HEK293 (cell line): Measurements from ENCODE around the gene EPHA6.

ENCODE experiments used
- CTCF ChIA-PET: fragments of 350-600 bp; formaldehyde crosslinking; extraction: SDS; loops from one replicate; lab custom pipeline; 2021; ENCODE audit warnings: antibody characterized with exemption; lab: Yijun Ruan, JAX
- POLR2A ChIA-PET: fragments of 300-600 bp; formaldehyde crosslinking; extraction: SDS; loops from one replicate; lab custom pipeline; 2020; ENCODE audit warnings: antibody characterized with exemption, inconsistent platforms; lab: Yijun Ruan, JAX
- H3K27ac ChIP-seq: fragments of 200-500 bp; sonication (Bioruptor generic); 2 replicates; pipeline ENCODE4 v1.5.1; 2014; ENCODE audit warnings: low read depth, low read length, control low read depth, inconsistent platforms; ENCODE audit errors: extremely low read depth
- H3K36me3 ChIP-seq, 2 experiments: fragments of 200-500 bp in 1 of 2; sonication (Bioruptor generic) in 1 of 2; 1 replicate in 1 of 2; 2 replicates in 1 of 2; pipeline ENCODE4 v1.5.1; 2014 to 2017; ENCODE audit warnings: inconsistent platforms in 2 of 2, low read length in 2 of 2; ENCODE audit not compliant: control insufficient read depth in 2 of 2, insufficient read depth in 1 of 2
- H3K4me1 ChIP-seq: fragments of 200-500 bp; sonication (Bioruptor generic); 2 replicates; pipeline ENCODE4 v1.5.1; 2014; ENCODE audit warnings: mild to moderate bottlenecking, low read length, inconsistent platforms; ENCODE audit not compliant: control insufficient read depth, insufficient read depth
- H3K4me3 ChIP-seq: 2 replicates; pipeline ENCODE4 v1.5.1; 2011; ENCODE audit warnings: low read depth, mild to moderate bottlenecking, control low read depth, low read length, moderate library complexity
- H3K9me3 ChIP-seq: fragments of 200-500 bp; sonication (Bioruptor generic); 2 replicates; pipeline ENCODE4 v1.5.1; 2014; ENCODE audit warnings: low read depth, low read length, inconsistent platforms; ENCODE audit not compliant: control insufficient read depth, insufficient read depth
- ATF2 ChIP-seq: fragments of 450-650 bp; formaldehyde crosslinking; IDR thresholded peaks from 2 replicates; pipeline ENCODE4 v1.5.1; 2016; ENCODE audit warnings: missing biosample characterization, missing genetic modification characterization, low read depth
- BCL11B ChIP-seq: fragments of 450-650 bp; formaldehyde crosslinking; IDR thresholded peaks from 2 replicates; pipeline ENCODE4 v1.5.1; 2016; ENCODE audit warnings: low read depth, missing biosample characterization, missing genetic modification characterization
- GLI4 ChIP-seq: fragments of 450-650 bp; formaldehyde crosslinking; IDR thresholded peaks from 2 replicates; pipeline ENCODE4 v1.5.1; 2016; ENCODE audit warnings: missing biosample characterization, missing genetic modification characterization
- PRDM4 ChIP-seq: fragments of 450-650 bp; formaldehyde crosslinking; IDR thresholded peaks from 2 replicates; pipeline ENCODE4 v1.5.1; 2017; ENCODE audit warnings: missing biosample characterization, missing genetic modification characterization
- RBAK ChIP-seq: fragments of 450-650 bp; formaldehyde crosslinking; IDR thresholded peaks from 2 replicates; pipeline ENCODE4 v1.5.1; 2016; ENCODE audit warnings: missing biosample characterization, missing genetic modification characterization
- REPIN1 ChIP-seq: fragments of 450-650 bp; formaldehyde crosslinking; IDR thresholded peaks from 2 replicates; pipeline ENCODE4 v1.5.1; 2017; ENCODE audit warnings: missing biosample characterization, missing genetic modification characterization, low read depth
- WT1 ChIP-seq: fragments of 450-650 bp; formaldehyde crosslinking; IDR thresholded peaks from 2 replicates; pipeline ENCODE4 v1.5.1; 2016; ENCODE audit warnings: missing biosample characterization, missing genetic modification characterization
- YY2 ChIP-seq: fragments of 450-650 bp; formaldehyde crosslinking; IDR thresholded peaks from 2 replicates; pipeline ENCODE4 v1.5.1; 2016; ENCODE audit warnings: missing biosample characterization, missing genetic modification characterization
- ZIC2 ChIP-seq: fragments of 450-650 bp; formaldehyde crosslinking; IDR thresholded peaks from 2 replicates; pipeline ENCODE4 v1.5.1; 2016; ENCODE audit warnings: missing biosample characterization, missing genetic modification characterization
- ZNF211 ChIP-seq: fragments of 450-650 bp; formaldehyde crosslinking; IDR thresholded peaks from 2 replicates; pipeline ENCODE4 v1.5.1; 2016; ENCODE audit warnings: low read depth, missing biosample characterization, missing genetic modification characterization
- ZNF221 ChIP-seq: fragments of 450-650 bp; formaldehyde crosslinking; IDR thresholded peaks from 2 replicates; pipeline ENCODE4 v1.5.1; 2017; ENCODE audit warnings: missing biosample characterization, missing genetic modification characterization, borderline replicate concordance
- ZNF302 ChIP-seq: fragments of 450-650 bp; formaldehyde crosslinking; IDR thresholded peaks from 2 replicates; pipeline ENCODE4 v1.5.1; 2016; ENCODE audit warnings: missing biosample characterization, missing genetic modification characterization, low read depth
- ZNF416 ChIP-seq: fragments of 450-650 bp; formaldehyde crosslinking; IDR thresholded peaks from 2 replicates; pipeline ENCODE4 v1.5.1; 2016; ENCODE audit warnings: missing biosample characterization, missing genetic modification characterization
- TF ChIP-seq, protein P1 (sequence below): fragments of 450-650 bp; formaldehyde crosslinking; IDR thresholded peaks from 2 replicates; pipeline ENCODE4 v1.5.1; 2017; ENCODE audit warnings: missing biosample characterization, missing genetic modification characterization
- TF ChIP-seq, protein P2 (sequence below): fragments of 450-650 bp; formaldehyde crosslinking; IDR thresholded peaks from 2 replicates; pipeline ENCODE4; 2016; ENCODE audit warnings: missing biosample characterization, missing genetic modification characterization
- TF ChIP-seq, protein P3 (sequence below): fragments of 450-650 bp; formaldehyde crosslinking; IDR thresholded peaks from 2 replicates; pipeline ENCODE4 v1.5.1; 2016; ENCODE audit warnings: missing biosample characterization, missing genetic modification characterization
- TF ChIP-seq, protein P4 (sequence below): fragments of 450-650 bp; formaldehyde crosslinking; IDR thresholded peaks from 2 replicates; pipeline ENCODE4 v1.5.1; 2016; ENCODE audit warnings: missing biosample characterization, missing genetic modification characterization
- TF ChIP-seq, protein P5 (sequence below): sonication (generic); formaldehyde crosslinking; IDR thresholded peaks from 2 replicates; pipeline ENCODE4 v1.8.1; 2022; ENCODE audit warnings: mild to moderate bottlenecking, moderate library complexity, missing genetic modification reagents
- TF ChIP-seq, protein P6 (sequence below): fragments of 450-650 bp; formaldehyde crosslinking; IDR thresholded peaks from 2 replicates; pipeline ENCODE4 v1.5.1; 2016; ENCODE audit warnings: missing biosample characterization, missing genetic modification characterization

EPHA6 gene

DNA sequence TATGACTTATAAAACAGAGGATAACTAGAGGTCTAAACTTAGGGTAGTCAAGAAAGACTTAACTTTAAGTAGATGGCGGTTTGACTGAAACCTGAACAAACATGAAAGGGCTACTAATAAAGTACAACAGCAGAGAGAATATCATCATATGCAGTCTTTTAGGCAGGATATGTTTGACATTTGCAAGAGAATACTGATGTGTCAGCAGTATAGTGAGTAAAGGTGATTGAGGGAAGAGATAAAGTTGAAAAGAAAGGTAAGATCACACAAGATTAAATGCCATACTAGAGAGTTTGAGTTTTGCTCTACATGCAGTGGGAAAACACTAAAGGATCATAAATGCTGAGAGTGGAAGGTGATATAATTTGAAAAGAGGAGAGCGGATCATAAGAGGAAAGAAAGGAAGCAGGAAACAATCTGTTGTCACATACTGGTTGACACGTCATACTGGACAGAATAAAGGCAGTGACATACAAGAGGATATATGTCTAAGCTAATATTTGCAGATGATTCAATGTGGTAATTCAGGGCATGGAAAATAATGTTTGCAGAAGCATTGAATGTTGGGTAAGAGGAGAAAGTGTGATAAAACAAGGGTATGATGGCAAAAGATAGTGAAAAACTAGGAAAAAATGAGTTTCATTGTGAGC, 223.0 kb downstream of the EPHA6 start:
- ChIA-PET CTCF (no interaction called here), POLR2A (no interaction called here)
- Histone ChIP-seq H3K4me3 (no peak overlapping the region), H3K36me3 (no peaks in the 10 kb centered on the region), H3K4me1 (no peaks in the 10 kb centered on the region), H3K27ac (no peak overlapping the region), H3K9me3 (no peaks in the 10 kb centered on the region)
- TF ChIP-seq ZNF416: no peak
- TF ChIP-seq, protein P1, sequence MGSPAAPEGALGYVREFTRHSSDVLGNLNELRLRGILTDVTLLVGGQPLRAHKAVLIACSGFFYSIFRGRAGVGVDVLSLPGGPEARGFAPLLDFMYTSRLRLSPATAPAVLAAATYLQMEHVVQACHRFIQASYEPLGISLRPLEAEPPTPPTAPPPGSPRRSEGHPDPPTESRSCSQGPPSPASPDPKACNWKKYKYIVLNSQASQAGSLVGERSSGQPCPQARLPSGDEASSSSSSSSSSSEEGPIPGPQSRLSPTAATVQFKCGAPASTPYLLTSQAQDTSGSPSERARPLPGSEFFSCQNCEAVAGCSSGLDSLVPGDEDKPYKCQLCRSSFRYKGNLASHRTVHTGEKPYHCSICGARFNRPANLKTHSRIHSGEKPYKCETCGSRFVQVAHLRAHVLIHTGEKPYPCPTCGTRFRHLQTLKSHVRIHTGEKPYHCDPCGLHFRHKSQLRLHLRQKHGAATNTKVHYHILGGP (tag by site-specific recombination): no peak
- no peak for TF ChIP-seq REPIN1 (tag by site-specific recombination)
- no peak for TF ChIP-seq GLI4 (tag by site-specific recombination)
- TF ChIP-seq, protein P2, sequence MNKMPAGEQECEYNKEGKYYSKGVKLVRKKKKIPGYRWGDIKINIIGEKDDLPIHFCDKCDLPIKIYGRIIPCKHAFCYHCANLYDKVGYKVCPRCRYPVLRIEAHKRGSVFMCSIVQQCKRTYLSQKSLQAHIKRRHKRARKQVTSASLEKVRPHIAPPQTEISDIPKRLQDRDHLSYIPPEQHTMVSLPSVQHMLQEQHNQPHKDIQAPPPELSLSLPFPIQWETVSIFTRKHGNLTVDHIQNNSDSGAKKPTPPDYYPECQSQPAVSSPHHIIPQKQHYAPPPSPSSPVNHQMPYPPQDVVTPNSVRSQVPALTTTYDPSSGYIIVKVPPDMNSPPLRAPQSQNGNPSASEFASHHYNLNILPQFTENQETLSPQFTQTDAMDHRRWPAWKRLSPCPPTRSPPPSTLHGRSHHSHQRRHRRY (tag by site-specific recombination): no peak
- TF ChIP-seq RBAK: no peak
- no peak for TF ChIP-seq ZNF221 (tag by site-specific recombination)
- TF ChIP-seq ZNF211: no peak
- no peak for TF ChIP-seq ZIC2 (tag by site-specific recombination)
- no peak for TF ChIP-seq ATF2
- TF ChIP-seq ZNF302 (tag by site-specific recombination): no peak
- no peak for TF ChIP-seq BCL11B
- no peak for TF ChIP-seq WT1 (tag by site-specific recombination)
- TF ChIP-seq, protein P3, sequence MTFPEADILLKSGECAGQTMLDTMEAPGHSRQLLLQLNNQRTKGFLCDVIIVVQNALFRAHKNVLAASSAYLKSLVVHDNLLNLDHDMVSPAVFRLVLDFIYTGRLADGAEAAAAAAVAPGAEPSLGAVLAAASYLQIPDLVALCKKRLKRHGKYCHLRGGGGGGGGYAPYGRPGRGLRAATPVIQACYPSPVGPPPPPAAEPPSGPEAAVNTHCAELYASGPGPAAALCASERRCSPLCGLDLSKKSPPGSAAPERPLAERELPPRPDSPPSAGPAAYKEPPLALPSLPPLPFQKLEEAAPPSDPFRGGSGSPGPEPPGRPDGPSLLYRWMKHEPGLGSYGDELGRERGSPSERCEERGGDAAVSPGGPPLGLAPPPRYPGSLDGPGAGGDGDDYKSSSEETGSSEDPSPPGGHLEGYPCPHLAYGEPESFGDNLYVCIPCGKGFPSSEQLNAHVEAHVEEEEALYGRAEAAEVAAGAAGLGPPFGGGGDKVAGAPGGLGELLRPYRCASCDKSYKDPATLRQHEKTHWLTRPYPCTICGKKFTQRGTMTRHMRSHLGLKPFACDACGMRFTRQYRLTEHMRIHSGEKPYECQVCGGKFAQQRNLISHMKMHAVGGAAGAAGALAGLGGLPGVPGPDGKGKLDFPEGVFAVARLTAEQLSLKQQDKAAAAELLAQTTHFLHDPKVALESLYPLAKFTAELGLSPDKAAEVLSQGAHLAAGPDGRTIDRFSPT (tag by site-specific recombination): no peak

GRCh38 chr3:97043411-97043810, 229.0 kb downstream of the EPHA6 start:
- H3K9me3 ChIP-seq: no peaks in the 10 kb centered on the region
- TF ChIP-seq, protein P4, sequence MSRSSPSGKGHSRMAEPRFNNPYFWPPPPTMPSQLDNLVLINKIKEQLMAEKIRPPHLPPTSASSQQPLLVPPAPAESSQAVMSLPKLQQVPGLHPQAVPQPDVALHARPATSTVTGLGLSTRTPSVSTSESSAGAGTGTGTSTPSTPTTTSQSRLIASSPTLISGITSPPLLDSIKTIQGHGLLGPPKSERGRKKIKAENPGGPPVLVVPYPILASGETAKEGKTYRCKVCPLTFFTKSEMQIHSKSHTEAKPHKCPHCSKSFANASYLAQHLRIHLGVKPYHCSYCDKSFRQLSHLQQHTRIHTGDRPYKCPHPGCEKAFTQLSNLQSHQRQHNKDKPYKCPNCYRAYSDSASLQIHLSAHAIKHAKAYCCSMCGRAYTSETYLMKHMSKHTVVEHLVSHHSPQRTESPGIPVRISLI: no peak
- TF ChIP-seq, protein P5, sequence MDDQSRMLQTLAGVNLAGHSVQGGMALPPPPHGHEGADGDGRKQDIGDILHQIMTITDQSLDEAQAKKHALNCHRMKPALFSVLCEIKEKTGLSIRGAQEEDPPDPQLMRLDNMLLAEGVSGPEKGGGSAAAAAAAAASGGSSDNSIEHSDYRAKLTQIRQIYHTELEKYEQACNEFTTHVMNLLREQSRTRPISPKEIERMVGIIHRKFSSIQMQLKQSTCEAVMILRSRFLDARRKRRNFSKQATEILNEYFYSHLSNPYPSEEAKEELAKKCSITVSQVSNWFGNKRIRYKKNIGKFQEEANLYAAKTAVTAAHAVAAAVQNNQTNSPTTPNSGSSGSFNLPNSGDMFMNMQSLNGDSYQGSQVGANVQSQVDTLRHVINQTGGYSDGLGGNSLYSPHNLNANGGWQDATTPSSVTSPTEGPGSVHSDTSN: no peak
- no peak for TF ChIP-seq YY2 (tag by site-specific recombination)
- TF ChIP-seq, protein P6, sequence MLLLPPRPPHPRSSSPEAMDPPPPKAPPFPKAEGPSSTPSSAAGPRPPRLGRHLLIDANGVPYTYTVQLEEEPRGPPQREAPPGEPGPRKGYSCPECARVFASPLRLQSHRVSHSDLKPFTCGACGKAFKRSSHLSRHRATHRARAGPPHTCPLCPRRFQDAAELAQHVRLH (tag by site-specific recombination): no peak
- TF ChIP-seq RBAK: no peak
- no peak for TF ChIP-seq PRDM4 (tag by site-specific recombination)
- TF ChIP-seq, all 188 proteins: peak for 0
- no peak overlapping the region for H3K4me3 ChIP-seq
- ChIA-PET CTCF (no interaction called here), POLR2A (no interaction called here)
- no peaks in the 10 kb centered on the region for H3K4me1 ChIP-seq
- no peak overlapping the region for H3K27ac ChIP-seq
- no peaks in the 10 kb centered on the region for H3K36me3 ChIP-seq
